Mammary epithelial cell (primary cell): ENCODE data around the gene AHDC1.

Experiments
- EZH2 ChIP-seq: IDR thresholded peaks from 2 replicates; pipeline ENCODE4 v1.6.1; 2012; ENCODE audit warnings: low read length, inconsistent platforms, borderline replicate concordance
- TF ChIP-seq, protein P1 (sequence below), 2 donors: IDR thresholded peaks in 1 of 2; conservative IDR thresholded peaks in 1 of 2; 2 replicates each; pipeline ENCODE4 v1.5.1; 2011 to 2012; ENCODE audit warnings: inconsistent platforms in 2 of 2, low read length in 2 of 2, mild to moderate bottlenecking in 2 of 2, control low read depth in 1 of 2, low read depth in 1 of 2; ENCODE audit not compliant: insufficient read depth in 1 of 2; ENCODE audit errors: extremely low read depth in 1 of 2

DNA sequence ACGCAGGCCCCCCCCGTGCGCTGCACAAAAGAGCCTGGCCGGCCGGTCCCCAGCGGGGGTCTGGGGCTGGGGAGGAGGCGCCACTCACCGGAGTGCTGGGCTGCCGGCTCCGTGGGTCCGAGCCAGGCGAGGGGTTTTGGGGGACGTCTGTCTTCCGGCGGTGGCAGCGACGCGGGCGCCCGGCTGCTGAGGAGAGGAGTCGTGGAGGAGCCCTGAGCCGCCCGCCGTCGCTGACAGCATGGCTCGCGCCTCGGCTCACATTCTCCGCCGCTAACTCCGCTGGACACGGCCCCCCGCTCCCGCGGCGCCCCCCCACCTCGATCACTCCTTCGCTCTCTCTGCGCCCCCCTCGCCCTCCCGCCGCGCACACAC is 649 bp downstream of the AHDC1 start:
- TF ChIP-seq, protein P1, sequence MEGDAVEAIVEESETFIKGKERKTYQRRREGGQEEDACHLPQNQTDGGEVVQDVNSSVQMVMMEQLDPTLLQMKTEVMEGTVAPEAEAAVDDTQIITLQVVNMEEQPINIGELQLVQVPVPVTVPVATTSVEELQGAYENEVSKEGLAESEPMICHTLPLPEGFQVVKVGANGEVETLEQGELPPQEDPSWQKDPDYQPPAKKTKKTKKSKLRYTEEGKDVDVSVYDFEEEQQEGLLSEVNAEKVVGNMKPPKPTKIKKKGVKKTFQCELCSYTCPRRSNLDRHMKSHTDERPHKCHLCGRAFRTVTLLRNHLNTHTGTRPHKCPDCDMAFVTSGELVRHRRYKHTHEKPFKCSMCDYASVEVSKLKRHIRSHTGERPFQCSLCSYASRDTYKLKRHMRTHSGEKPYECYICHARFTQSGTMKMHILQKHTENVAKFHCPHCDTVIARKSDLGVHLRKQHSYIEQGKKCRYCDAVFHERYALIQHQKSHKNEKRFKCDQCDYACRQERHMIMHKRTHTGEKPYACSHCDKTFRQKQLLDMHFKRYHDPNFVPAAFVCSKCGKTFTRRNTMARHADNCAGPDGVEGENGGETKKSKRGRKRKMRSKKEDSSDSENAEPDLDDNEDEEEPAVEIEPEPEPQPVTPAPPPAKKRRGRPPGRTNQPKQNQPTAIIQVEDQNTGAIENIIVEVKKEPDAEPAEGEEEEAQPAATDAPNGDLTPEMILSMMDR (conservative IDR thresholded peaks at IDR 0.05 in 1 of 2, IDR thresholded peaks at IDR 0.05 in 1 of 2; ENCODE audit: extremely low read depth in 1 of 2, insufficient read depth in 1 of 2, low read depth in 1 of 2, low read length in 2 of 2), result no peak
- TF ChIP-seq EZH2, result no peak
